HCT116 (cell line): ENCODE measurements around the gene GPRC5C. TPM values are rescaled to one million over a fixed set of nuclear protein-coding genes. Genes with fewer than 3 reads are reported as not detected.

Source experiments
- ATAC-seq: fragments of 200-7000 bp; cut with Tn5 transposase; 2 replicates; pipeline ENCODE4 v1.9.1; 2020; ENCODE audit warnings: mild to moderate bottlenecking, moderate library complexity
- BruUV-seq: library from RNA; stranded (reverse); fragments of 400-500 nt; replicated peaks from 2 replicates; lab custom pipeline; 2021; lab: Mats Ljungman, UMichigan
- CTCF ChIA-PET: fragments of 300-600 bp; sonication (Branson Sonifier 250); formaldehyde crosslinking; loops from one replicate; lab custom pipeline; 2021; ENCODE audit warnings: antibody characterized with exemption; lab: Charles Lee
- POLR2A ChIA-PET: fragments of 300-600, 350-600 bp; sonication (Branson Sonifier 250); formaldehyde crosslinking; loops from one replicate; lab custom pipeline; 2021; ENCODE audit warnings: antibody characterized with exemption; lab: Charles Lee
- RAD21 ChIA-PET, 2 experiments: fragments of 300-600 bp; sonication (Branson Sonifier 250); formaldehyde crosslinking; loops; one replicate each; lab custom pipeline; 2023; ENCODE audit warnings: low total read pairs in 2 of 2; ENCODE audit not compliant: uncharacterized antibody in 2 of 2, unreplicated experiment in 2 of 2, low non-redundant PET in 1 of 2; lab: Charles Lee
- DNase-seq: peaks from one replicate; pipeline ENCODE4 v3.0.0-alpha.2; 2010; ENCODE audit warnings: low read depth, low spot score
- H2AFZ ChIP-seq: fragments of 200-600 bp; shearing (Covaris generic), sonication (generic); 2 replicates; pipeline ENCODE4 v1.6.1; 2017; ENCODE audit warnings: low read depth, mixed run types, mixed read lengths, antibody characterized with exemption, low read length; ENCODE audit not compliant: poor library complexity, severe bottlenecking
- H3K27ac ChIP-seq: 2 replicates; pipeline ENCODE4 v1.5.1; 2012; ENCODE audit warnings: low read depth, low read length
- H3K27me3 ChIP-seq: fragments of 200-600 bp; sonication (generic); 2 replicates; pipeline ENCODE4 v1.6.1; 2016; ENCODE audit warnings: mixed run types, low read length, mixed read lengths; ENCODE audit not compliant: insufficient read depth
- H3K36me3 ChIP-seq, 2 experiments: fragments of 200-500 bp in 1 of 2; fragments of 200-600 bp in 1 of 2; sonication (Bioruptor generic) in 1 of 2; sonication (generic) in 1 of 2; 2 replicates each; pipeline versions ENCODE4 v1.5.1 to v1.6.1; 2014 to 2016; ENCODE audit warnings: low read length in 2 of 2, inconsistent platforms in 1 of 2, mixed read lengths in 1 of 2, mixed run types in 1 of 2; ENCODE audit not compliant: insufficient read depth in 2 of 2, control insufficient read depth in 1 of 2
- H3K4me1 ChIP-seq, 2 experiments: fragments of 200-600 bp in 1 of 2; sonication (generic) in 1 of 2; 2 replicates each; pipeline versions ENCODE4 v1.5.1 to v1.6.1; 2012 to 2017; ENCODE audit warnings: low read length in 2 of 2, inconsistent platforms in 1 of 2, mild to moderate bottlenecking in 1 of 2, mixed read lengths in 1 of 2, mixed run types in 1 of 2, moderate library complexity in 1 of 2; ENCODE audit not compliant: insufficient read depth in 2 of 2, control insufficient read depth in 1 of 2
- H3K4me2 ChIP-seq: fragments of 200-600 bp; sonication (generic); 2 replicates; pipeline ENCODE4 v1.6.1; 2017; ENCODE audit warnings: mixed run types, low read length, mixed read lengths
- H3K4me3 ChIP-seq, 2 experiments: fragments of 200-600 bp in 1 of 2; sonication (generic) in 1 of 2; replicated peaks in 1 of 2; 2 replicates each; pipeline ENCODE4 v1.5.1; 2011 to 2016; ENCODE audit warnings: low read length in 2 of 2, control low read depth in 1 of 2, low read depth in 1 of 2, mild to moderate bottlenecking in 1 of 2, mixed read lengths in 1 of 2, mixed run types in 1 of 2
- H3K79me2 ChIP-seq: fragments of 200-600 bp; sonication (generic); 2 replicates; pipeline ENCODE4 v1.6.1; 2017; ENCODE audit warnings: mild to moderate bottlenecking, mixed run types, low read length, moderate library complexity, mixed read lengths; ENCODE audit not compliant: insufficient read depth
- H3K9ac ChIP-seq: fragments of 200-600 bp; sonication (generic); 2 replicates; pipeline ENCODE4 v1.6.1; 2016; ENCODE audit warnings: low read length, mixed read lengths
- H3K9me2 ChIP-seq: fragments of 200-600 bp; sonication (generic), shearing (Covaris generic); 2 replicates; pipeline ENCODE4 v1.6.1; 2017; ENCODE audit warnings: mixed run types, mild to moderate bottlenecking, moderate library complexity; ENCODE audit not compliant: insufficient read depth
- H3K9me3 ChIP-seq, 2 experiments: fragments of 200-500 bp in 1 of 2; fragments of 200-600 bp in 1 of 2; sonication (Bioruptor generic) in 1 of 2; sonication (generic) in 1 of 2; 2 replicates each; pipeline ENCODE4 v1.6.1; 2014 to 2017; ENCODE audit warnings: low read length in 2 of 2, mixed read lengths in 2 of 2, inconsistent platforms in 1 of 2, low read depth in 1 of 2, mild to moderate bottlenecking in 1 of 2, mixed run types in 1 of 2, moderate library complexity in 1 of 2; ENCODE audit not compliant: control insufficient read depth in 1 of 2, insufficient read depth in 1 of 2
- H4K20me1 ChIP-seq: fragments of 200-600 bp; sonication (generic), shearing (Covaris generic); 2 replicates; pipeline ENCODE4 v1.6.1; 2017; ENCODE audit warnings: mixed run types, mild to moderate bottlenecking, moderate library complexity; ENCODE audit not compliant: insufficient read depth
- ATF3 ChIP-seq: IDR thresholded peaks from 2 replicates; pipeline ENCODE4 v1.6.1; 2012
- MAX ChIP-seq: IDR thresholded peaks from 2 replicates; pipeline ENCODE4 v1.6.1; 2012
- POLR2AphosphoS5 ChIP-seq: IDR thresholded peaks from 2 replicates; pipeline ENCODE4 v1.6.1; 2011; ENCODE audit warnings: mild to moderate bottlenecking, low read depth, low read length, moderate library complexity
- SIN3A ChIP-seq: IDR thresholded peaks from 2 replicates; pipeline ENCODE4 v1.6.1; 2012; ENCODE audit warnings: low read depth
- SP1 ChIP-seq: IDR thresholded peaks from 2 replicates; pipeline ENCODE4 v1.6.1; 2012; ENCODE audit warnings: low read depth
- TCF7L2 ChIP-seq: IDR thresholded peaks from 2 replicates; pipeline ENCODE4 v1.7.0; 2011; ENCODE audit warnings: borderline replicate concordance, inconsistent platforms; ENCODE audit not compliant: insufficient read depth, insufficient read length; ENCODE audit errors: extremely low read depth
- YY1 ChIP-seq: IDR thresholded peaks from 2 replicates; pipeline ENCODE4 v1.6.1; 2011; ENCODE audit warnings: low read length, low read depth, moderate library complexity, mild to moderate bottlenecking; ENCODE audit not compliant: insufficient replicate concordance; ENCODE audit errors: extremely low read depth
- ZBTB33 ChIP-seq: IDR thresholded peaks from 2 replicates; pipeline ENCODE4 v1.6.1; 2011; ENCODE audit warnings: mild to moderate bottlenecking, low read length, moderate library complexity; ENCODE audit not compliant: insufficient replicate concordance; ENCODE audit errors: extremely low read depth
- ZFX ChIP-seq: fragments of 450-650 bp; IDR thresholded peaks from 2 replicates; pipeline ENCODE4 v1.6.1; 2017
- intact Hi-C: fragments of 100-400 bp; cut with micrococcal nuclease; formaldehyde crosslinking; loops from 2 replicates; pipeline ENCODE4 v1.10.0; 2022
- total RNA-seq: library from RNA; stranded (reverse); gene quantifications from one replicate; pipeline ENCODE4 v1.2.1, GENCODE V29; 2021; ENCODE audit not compliant: unreplicated experiment

GPRC5C gene
- total RNA-seq, 1 experiment from 2014 or later = 54.4 TPM

GRCh38 chr17:74442670-74443515 is 11.0 kb downstream of the GPRC5C start:
- H3K4me3 ChIP-seq = peak overlapping the region; percentile 39 to 54
- DNase-seq (peak; percentile 89), ATAC-seq (peak; percentile 89)
- POLR2A ChIA-PET = interaction anchor here (1.0 to 1.9 kb wide), 3 partner anchors 11 to 64 kb away, joined by 3 to 12 read pairs (median 5); no protein-coding TSS in a partner anchor
- peak overlapping the region; percentile 84 for H3K27ac ChIP-seq
- no TSS peak for BruUV-seq
- H3K9me3 ChIP-seq = peaks cover 7 to 10% of the 10 kb centered on the region in 2 experiments; a peak in 3 of 4 replicates
- H3K9me2 ChIP-seq = no peaks in the 10 kb centered on the region
- H3K79me2 ChIP-seq = no peaks in the 10 kb centered on the region
- intact Hi-C loops = loop anchor here (1.0 to 5.0 kb wide), 2 partner anchors 26 to 231 kb away; partner anchors contain the start of gene TTYH2
- peak overlapping the region; percentile 80 for H3K4me2 ChIP-seq
- TF ChIP-seq SP1 = peak; percentile 87
- TF ChIP-seq POLR2AphosphoS5 = peak; percentile 90
- TF ChIP-seq TCF7L2 = peak; percentile 96
- TF ChIP-seq ZBTB33 = no peak
- peak; percentile 73; the same call in 1 of the 2 replicates for TF ChIP-seq ZFX
- TF ChIP-seq SIN3A = peak; percentile 70; the same call in 1 of the 2 replicates
- TF ChIP-seq ATF3 = no peak
- TF ChIP-seq YY1 = peak; percentile 26
- peak; percentile 86 for TF ChIP-seq MAX
- H3K27me3 ChIP-seq = no peaks in the 10 kb centered on the region
- peak overlapping the region; percentile 20 for H2AFZ ChIP-seq
- RAD21 ChIA-PET = interaction anchor here (0.6 to 1.9 kb wide), 6 partner anchors 10 to 64 kb away, joined by 3 to 6 read pairs (median 4); no protein-coding TSS in a partner anchor
- CTCF ChIA-PET = interaction anchor here (1.2 to 1.7 kb wide), 5 partner anchors 11 to 75 kb away, joined by 3 to 6 read pairs (median 5); no protein-coding TSS in a partner anchor
- no peaks in the 10 kb centered on the region for H4K20me1 ChIP-seq
- peak overlapping the region; percentile 58 for H3K9ac ChIP-seq
- H3K4me1 ChIP-seq = peaks cover 24 to 26% of the 10 kb centered on the region in 2 experiments
- peaks cover 10 to 17% of the 10 kb centered on the region in 2 experiments; a peak in 3 of 4 replicates for H3K36me3 ChIP-seq
